GM10266 (cell line): Measurements from ENCODE around the gene FBXO41.

ENCODE experiments used
- DNase-seq: peaks from one replicate; pipeline ENCODE4 v3.0.0; 2012; ENCODE audit errors: extremely low spot score
- CTCF ChIP-seq: IDR thresholded peaks from 2 replicates; pipeline ENCODE4 v1.5.1; 2012; ENCODE audit warnings: mild to moderate bottlenecking, low read depth; ENCODE audit not compliant: control insufficient read depth, insufficient read depth; ENCODE audit errors: missing control alignments

Gene FBXO41

DNA sequence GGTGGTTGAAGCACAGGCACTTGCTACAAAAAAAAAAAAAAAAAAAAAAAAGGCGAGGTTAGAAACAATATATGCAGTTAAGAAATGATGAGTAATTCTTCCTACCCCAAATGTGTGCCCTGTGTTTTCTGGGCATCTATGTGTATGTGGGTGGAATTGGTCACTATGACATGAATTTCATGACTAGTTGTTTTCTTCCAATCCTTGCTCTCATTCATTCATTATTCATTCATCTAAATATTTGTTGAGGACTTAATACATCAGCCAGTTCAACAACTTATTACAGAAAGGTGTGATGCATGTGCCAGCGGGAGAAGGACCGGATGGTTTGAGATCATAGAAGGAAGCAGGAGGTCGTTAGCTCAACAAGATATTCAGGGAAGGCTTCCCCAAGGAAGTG lies 17.4 kb upstream of the FBXO41 start:
- TF ChIP-seq CTCF, result no peak
- DNase-seq, result no peak

DNA sequence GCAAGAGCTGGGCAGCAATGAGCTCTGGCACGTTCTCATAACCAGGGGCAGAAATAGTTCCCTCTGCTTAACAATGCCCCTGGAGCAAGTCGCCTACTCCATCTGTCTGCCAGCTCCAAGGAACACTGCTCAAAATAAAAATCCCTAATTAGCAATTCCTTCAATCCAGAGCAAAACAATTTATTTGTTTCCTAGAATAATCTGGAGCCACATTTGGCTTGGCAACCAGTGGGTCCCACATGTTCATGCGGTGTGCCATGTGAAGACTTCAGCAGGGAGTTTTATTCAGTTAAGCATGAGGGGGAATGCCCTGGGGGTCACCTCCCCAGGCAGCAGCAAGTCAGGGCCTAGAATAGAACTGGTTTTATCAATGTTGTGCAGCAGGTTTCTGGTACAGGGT lies 16.6 kb upstream of the FBXO41 start:
- no peak for DNase-seq
- TF ChIP-seq CTCF, result no peak

DNA sequence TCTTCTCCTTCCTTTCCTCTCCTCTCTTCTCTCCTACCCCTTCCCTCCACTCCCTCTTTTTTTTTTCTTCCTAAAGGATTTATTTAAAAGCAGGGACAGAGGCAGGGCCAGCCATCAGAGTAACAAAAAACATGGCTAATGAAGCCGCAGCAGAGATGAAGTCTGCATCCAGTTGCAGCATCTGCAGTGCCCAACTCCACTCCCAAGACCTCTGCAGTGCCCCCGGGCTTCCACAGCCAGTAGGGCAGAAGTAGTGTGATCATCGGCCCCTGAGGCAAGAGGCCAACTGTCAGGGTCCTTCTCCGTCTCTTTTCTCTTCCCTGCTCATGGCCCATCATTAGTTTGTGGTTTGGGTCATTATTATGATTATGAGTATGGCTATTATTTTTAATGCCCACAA lies 13.3 kb upstream of the FBXO41 start:
- DNase-seq, result no peak
- no peak for TF ChIP-seq CTCF

DNA sequence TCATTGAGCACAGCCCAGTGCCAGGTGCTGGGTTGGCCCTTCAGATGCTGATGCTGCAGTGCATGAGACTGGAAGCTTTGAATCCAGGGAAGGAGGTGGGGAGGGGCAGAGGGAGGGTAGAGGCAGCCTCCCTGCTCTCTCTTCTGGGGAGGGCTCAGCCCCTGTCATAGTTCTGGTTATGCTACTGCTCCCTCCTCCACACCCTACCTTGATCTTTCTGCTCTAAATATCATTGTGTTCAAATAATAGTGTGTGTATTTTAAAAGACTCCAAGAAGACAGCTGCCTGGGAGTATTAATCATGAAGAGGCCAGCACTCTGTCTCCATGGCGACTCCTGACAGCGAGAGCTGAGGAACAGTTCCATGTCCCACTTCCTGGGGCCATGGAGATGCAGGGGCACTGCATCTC lies 12.9 kb upstream of the FBXO41 start:
- no peak for DNase-seq
- TF ChIP-seq CTCF, result no peak

GRCh38 chr2:73295751-73296400 lies 11.6 kb upstream of the FBXO41 start:
- TF ChIP-seq CTCF, result no peak
- DNase-seq, result no peak

- DNase-seq, result no peak
Observed at GRCh38 chr2:73294239-73294638, 10.0 kb upstream of the FBXO41 start.

More at GRCh38 chr2:73294239-73294638, 10.0 kb upstream of the FBXO41 start:
- TF ChIP-seq CTCF, result no peak
